DOHH2 (cell line): Measurements from ENCODE around the gene CCDC197.

Source experiments
- H3F3A ChIP-seq: fragments of 200-600 bp; sonication (generic), shearing (Covaris generic); 2 replicates; pipeline ENCODE4 v1.6.0; 2016; ENCODE audit warnings: antibody characterized with exemption, mild to moderate bottlenecking; ENCODE audit not compliant: control insufficient read depth, insufficient read depth
- H3K27ac ChIP-seq: fragments of 200-600 bp; sonication (generic); 2 replicates; pipeline ENCODE4 v1.5.1; 2014; ENCODE audit warnings: low read depth, mild to moderate bottlenecking, low read length, moderate library complexity
- H3K27me3 ChIP-seq: fragments of 200-600 bp; sonication (generic); 2 replicates; pipeline ENCODE4 v1.6.1; 2014; ENCODE audit warnings: mild to moderate bottlenecking, low read length, mixed read lengths; ENCODE audit not compliant: control insufficient read depth
- H3K36me3 ChIP-seq: fragments of 200-600 bp; sonication (generic); 2 replicates; pipeline ENCODE4 v1.6.1; 2014; ENCODE audit warnings: mild to moderate bottlenecking, low read length, moderate library complexity, mixed read lengths; ENCODE audit not compliant: control insufficient read depth
- H3K4me1 ChIP-seq: fragments of 200-600 bp; sonication (generic); 2 replicates; pipeline ENCODE4 v1.6.1; 2014; ENCODE audit warnings: mild to moderate bottlenecking, low read length, mixed read lengths; ENCODE audit not compliant: control insufficient read depth
- H3K4me2 ChIP-seq: fragments of 200-600 bp; sonication (generic); 2 replicates; pipeline ENCODE4 v1.6.0; 2014; ENCODE audit warnings: mild to moderate bottlenecking, low read length, moderate library complexity
- H3K4me3 ChIP-seq: fragments of 200-600 bp; sonication (generic); 2 replicates; pipeline ENCODE4 v1.5.1; 2014; ENCODE audit warnings: mild to moderate bottlenecking, low read length, mixed read lengths
- H3K79me2 ChIP-seq: fragments of 200-600 bp; sonication (generic); 2 replicates; pipeline ENCODE4 v1.6.1; 2014; ENCODE audit warnings: mild to moderate bottlenecking, low read length, mixed read lengths; ENCODE audit not compliant: control insufficient read depth
- H3K9me2 ChIP-seq: fragments of 200-600 bp; sonication (generic); replicated peaks from 2 replicates; pipeline ENCODE4 v1.6.1; 2014; ENCODE audit warnings: mild to moderate bottlenecking, low read length, mixed read lengths; ENCODE audit not compliant: control insufficient read depth
- H3K9me3 ChIP-seq: fragments of 200-600 bp; sonication (generic); 2 replicates; pipeline ENCODE4 v1.6.1; 2014; ENCODE audit warnings: antibody characterized with exemption, low read length, mixed read lengths; ENCODE audit not compliant: control insufficient read depth, insufficient read depth
- H4K20me1 ChIP-seq: fragments of 200-600 bp; sonication (generic); 2 replicates; pipeline ENCODE4 v1.6.0; 2014; ENCODE audit warnings: low read depth, mild to moderate bottlenecking, antibody characterized with exemption, low read length, moderate library complexity; ENCODE audit not compliant: control insufficient read depth, insufficient read depth
- EZH2phosphoT487 ChIP-seq: fragments of 200-600 bp; sonication (generic); IDR thresholded peaks from 2 replicates; pipeline ENCODE4 v1.6.1; 2017; ENCODE audit warnings: borderline replicate concordance, mild to moderate bottlenecking, antibody characterized with exemption, low read length, moderate library complexity, mixed read lengths
- TF ChIP-seq, protein P1 (sequence below): fragments of 200-600 bp; sonication (generic); IDR thresholded peaks from one replicate; pipeline ENCODE4 v1.5.1; 2014; ENCODE audit warnings: antibody characterized with exemption, mild to moderate bottlenecking, low read depth, low read length; ENCODE audit not compliant: poor library complexity, severe bottlenecking

CCDC197 gene

DNA sequence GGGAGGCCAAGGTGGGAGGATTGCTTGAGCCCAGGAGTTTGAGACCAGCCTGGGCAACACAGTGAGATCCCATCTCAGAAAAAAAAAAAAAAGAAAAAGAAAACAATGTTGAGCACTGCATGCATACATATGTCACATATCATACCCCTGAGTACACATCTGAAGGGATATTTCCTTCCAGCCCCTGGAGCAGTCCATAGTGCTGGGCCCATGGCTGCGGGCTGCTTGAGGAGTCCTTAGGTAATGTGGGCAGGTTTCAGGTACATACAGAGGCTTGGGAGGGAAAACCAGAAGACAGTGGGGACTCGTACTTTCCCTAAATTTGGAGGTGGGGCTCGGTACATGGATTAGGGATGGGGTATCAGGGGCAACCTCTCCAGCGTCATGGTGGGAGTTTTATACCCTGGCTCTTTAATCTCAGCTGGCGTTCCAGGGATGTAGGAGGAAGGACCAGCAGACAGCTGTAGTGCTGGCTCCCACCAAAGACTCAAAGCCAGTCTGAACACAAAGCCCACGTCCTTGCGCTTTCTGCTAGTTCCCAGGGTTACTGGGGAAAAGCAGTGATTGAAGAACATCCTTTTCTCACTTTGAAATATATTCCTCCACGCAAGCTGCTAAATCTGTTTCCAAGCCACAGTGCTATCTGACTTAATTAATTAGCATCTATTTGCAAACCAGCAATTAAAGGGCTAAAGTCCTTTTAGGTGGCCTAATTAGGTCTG is 34.2 kb downstream of the CCDC197 start:
- H3K36me3 ChIP-seq, result no peaks in the 10 kb centered on the region
- peaks cover 5% of the 10 kb centered on the region; the same call in 1 of the 2 replicates for H3K4me1 ChIP-seq
- H3K9me2 ChIP-seq, result no peaks in the 10 kb centered on the region
- no peak overlapping the region for H3K4me2 ChIP-seq
- H3K27ac ChIP-seq, result no peak overlapping the region
- H4K20me1 ChIP-seq, result no peaks in the 10 kb centered on the region
- no peaks in the 10 kb centered on the region for H3F3A ChIP-seq
- H3K9me3 ChIP-seq, result no peaks in the 10 kb centered on the region
- TF ChIP-seq EZH2phosphoT487, result no peak
- TF ChIP-seq, protein P1, sequence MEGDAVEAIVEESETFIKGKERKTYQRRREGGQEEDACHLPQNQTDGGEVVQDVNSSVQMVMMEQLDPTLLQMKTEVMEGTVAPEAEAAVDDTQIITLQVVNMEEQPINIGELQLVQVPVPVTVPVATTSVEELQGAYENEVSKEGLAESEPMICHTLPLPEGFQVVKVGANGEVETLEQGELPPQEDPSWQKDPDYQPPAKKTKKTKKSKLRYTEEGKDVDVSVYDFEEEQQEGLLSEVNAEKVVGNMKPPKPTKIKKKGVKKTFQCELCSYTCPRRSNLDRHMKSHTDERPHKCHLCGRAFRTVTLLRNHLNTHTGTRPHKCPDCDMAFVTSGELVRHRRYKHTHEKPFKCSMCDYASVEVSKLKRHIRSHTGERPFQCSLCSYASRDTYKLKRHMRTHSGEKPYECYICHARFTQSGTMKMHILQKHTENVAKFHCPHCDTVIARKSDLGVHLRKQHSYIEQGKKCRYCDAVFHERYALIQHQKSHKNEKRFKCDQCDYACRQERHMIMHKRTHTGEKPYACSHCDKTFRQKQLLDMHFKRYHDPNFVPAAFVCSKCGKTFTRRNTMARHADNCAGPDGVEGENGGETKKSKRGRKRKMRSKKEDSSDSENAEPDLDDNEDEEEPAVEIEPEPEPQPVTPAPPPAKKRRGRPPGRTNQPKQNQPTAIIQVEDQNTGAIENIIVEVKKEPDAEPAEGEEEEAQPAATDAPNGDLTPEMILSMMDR, result no peak
- peaks cover 3% of the 10 kb centered on the region; the same call in 1 of the 2 replicates for H3K27me3 ChIP-seq
- no peak overlapping the region for H3K4me3 ChIP-seq
- no peaks in the 10 kb centered on the region for H3K79me2 ChIP-seq

DNA sequence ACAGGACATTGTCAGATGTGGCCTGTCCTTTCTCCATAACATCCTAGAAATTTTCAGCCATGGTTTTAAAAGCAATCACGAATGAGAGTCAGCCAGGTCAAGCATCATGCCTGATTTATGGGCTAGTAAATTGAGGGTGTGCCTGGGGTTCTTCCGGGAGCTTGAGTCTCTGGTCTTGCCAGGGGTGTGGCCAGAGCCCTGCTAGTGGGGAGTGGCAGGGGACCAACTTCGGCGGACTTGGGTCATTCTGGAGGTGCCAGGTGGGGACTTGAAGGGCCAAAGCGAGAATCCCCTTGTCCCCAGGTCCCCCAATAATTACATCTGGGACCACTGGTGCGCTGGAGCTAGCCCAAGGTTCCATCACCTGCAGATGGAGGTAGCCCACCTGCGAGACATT is 34.8 kb downstream of the CCDC197 start:
- Histone ChIP-seq H3K4me2 (no peak overlapping the region), H3K4me1 (no peaks in the 10 kb centered on the region), H3F3A (no peaks in the 10 kb centered on the region), H3K36me3 (no peaks in the 10 kb centered on the region), H3K9me3 (no peaks in the 10 kb centered on the region), H4K20me1 (no peaks in the 10 kb centered on the region), H3K4me3 (no peak overlapping the region), H3K27ac (no peak overlapping the region), H3K9me2 (no peaks in the 10 kb centered on the region), H3K79me2 (no peaks in the 10 kb centered on the region), H3K27me3 (peaks cover 3% of the 10 kb centered on the region; the same call in 1 of the 2 replicates)
- TF ChIP-seq, protein P1, result no peak
- TF ChIP-seq EZH2phosphoT487, result no peak

DNA sequence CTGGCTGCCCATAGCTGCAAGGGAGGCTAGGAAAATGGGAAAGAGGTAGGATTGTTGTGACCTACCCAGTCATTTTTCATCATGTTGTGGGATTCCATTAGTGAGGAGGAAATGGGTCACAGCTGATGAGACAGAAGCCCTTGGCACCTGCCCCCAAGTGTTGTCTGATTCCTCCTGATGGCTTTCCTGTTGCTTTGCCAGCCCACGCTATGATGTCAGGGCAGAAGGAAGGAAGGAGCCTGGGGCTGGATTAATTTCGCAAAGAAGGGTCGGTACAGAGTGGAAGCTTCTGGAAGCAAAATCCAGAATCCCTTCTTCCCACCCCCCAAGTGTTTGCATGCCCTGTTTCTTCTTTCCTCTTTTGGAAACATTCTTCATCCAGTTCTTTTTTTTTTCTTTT is 37.8 kb downstream of the CCDC197 start:
- H3K4me2 ChIP-seq, result no peak overlapping the region
- no peaks in the 10 kb centered on the region for H3K9me2 ChIP-seq
- no peaks in the 10 kb centered on the region for H3K4me1 ChIP-seq
- no peaks in the 10 kb centered on the region for H3F3A ChIP-seq
- no peak overlapping the region for H3K27ac ChIP-seq
- H3K9me3 ChIP-seq, result no peaks in the 10 kb centered on the region
- no peaks in the 10 kb centered on the region for H3K27me3 ChIP-seq
- H3K36me3 ChIP-seq, result no peaks in the 10 kb centered on the region
- no peak for TF ChIP-seq EZH2phosphoT487
- TF ChIP-seq, protein P1, result no peak
- H3K4me3 ChIP-seq, result no peak overlapping the region
- H4K20me1 ChIP-seq, result no peaks in the 10 kb centered on the region
- no peaks in the 10 kb centered on the region for H3K79me2 ChIP-seq
